HG03108 (cell line): ENCODE data around the gene ELOVL1.
"Not testable (repeated sequence)": the region's sequence is repeated elsewhere in the genome, so short reads cannot be mapped to it uniquely, and the experiment has no call there.

Experiments used
- ATAC-seq: cut with Tn5 transposase; IDR thresholded peaks from one replicate; pipeline ENCODE4 v1.9.1; 2021; ENCODE audit warnings: moderate library complexity; ENCODE audit not compliant: unreplicated experiment

The ELOVL1 gene

GRCh38 chr1:43382027-43382779 lies 14.4 kb upstream of the ELOVL1 start:
- no peak for ATAC-seq

GRCh38 chr1:43381612-43382011 lies 13.8 kb upstream of the ELOVL1 start:
- ATAC-seq, result no peak

- ATAC-seq, result no peak
These were observed 11.7 kb upstream of the ELOVL1 start for GRCh38 chr1:43379476-43379875.

GRCh38 chr1:43377831-43378230 lies 10.0 kb upstream of the ELOVL1 start:
- no peak for ATAC-seq

GRCh38 chr1:43376723-43377235 lies 9.0 kb upstream of the ELOVL1 start:
- no peak for ATAC-seq

GRCh38 chr1:43373066-43373940 lies 5.5 kb upstream of the ELOVL1 start:
- ATAC-seq, result no peak

GRCh38 chr1:43372172-43372571 lies 4.4 kb upstream of the ELOVL1 start:
- ATAC-seq, result no peak

- ATAC-seq, result no peak
These were observed 2.8 kb upstream of the ELOVL1 start for GRCh38 chr1:43370564-43370963.

GRCh38 chr1:43369779-43370178 lies 2.0 kb upstream of the ELOVL1 start:
- ATAC-seq, result not testable (repeated sequence)

- no peak for ATAC-seq
These were observed 822 bp upstream of the ELOVL1 start for GRCh38 chr1:43368646-43369020.

GRCh38 chr1:43367026-43367903 lies 546 bp downstream of the ELOVL1 start:
- ATAC-seq, result peak; percentile 29

GRCh38 chr1:43366601-43367025 lies 1.2 kb downstream of the ELOVL1 start:
- ATAC-seq, result no peak

- ATAC-seq, result no peak
These were observed 1.6 kb downstream of the ELOVL1 start for GRCh38 chr1:43366179-43366578.

GRCh38 chr1:43365678-43366077 lies 2.1 kb downstream of the ELOVL1 start:
- ATAC-seq, result no peak

- no peak for ATAC-seq
These were observed 3.8 kb downstream of the ELOVL1 start for GRCh38 chr1:43363935-43364525.

- ATAC-seq, result no peak
These were observed 4.4 kb downstream of the ELOVL1 start for GRCh38 chr1:43363283-43363934.

- ATAC-seq, result no peak
These were observed 7.2 kb downstream of the ELOVL1 start for GRCh38 chr1:43360616-43361015.

- no peak for ATAC-seq
These were observed 8.1 kb downstream of the ELOVL1 start for GRCh38 chr1:43359696-43360095.

GRCh38 chr1:43358746-43359693 lies 8.8 kb downstream of the ELOVL1 start, which contains the start of gene CDC20:
TSS of gene CDC20 (plus strand) at chr1:43358981. CDS start at chr1:43359216, 235 bp downstream.
- peak; percentile 91 for ATAC-seq
